NT2/D1 (cell line): Measurements from ENCODE around the gene DHRS7B.
"Not testable (repeated sequence)": the region's sequence is repeated elsewhere in the genome, so short reads cannot be mapped to it uniquely, and the experiment has no call there.

Experiments used
- YY1 ChIP-seq: IDR thresholded peaks from 2 replicates; pipeline ENCODE4 v1.6.1; 2011; ENCODE audit not compliant: insufficient read length, insufficient read depth
- ZNF274 ChIP-seq: IDR thresholded peaks from 2 replicates; pipeline ENCODE4 v1.6.1; 2011; ENCODE audit warnings: mild to moderate bottlenecking, low read depth, low read length

GRCh38 chr17:21192414-21192813 is 65.7 kb downstream of the DHRS7B start:
- TF ChIP-seq YY1, ZNF274: not testable (repeated sequence)
